Measurements from ENCODE around the gene IL11RA. TPM values are rescaled to one million over a fixed set of nuclear protein-coding genes. Genes with fewer than 3 reads are reported as not detected.

The IL11RA gene
- total and polyA plus RNA-seq, 2 of the 8 experiments (the other 6 are each of a cell fraction or from before 2014, with no cell fraction given): 5.5 to 9.1 TPM

GRCh38 chr9:34611251-34611810, 40.7 kb upstream of the IL11RA start (continued):
- TF ChIP-seq TCF12 (IDR thresholded peaks at IDR 0.05; ENCODE audit: low read depth, low read length) (no peak), MAFK (IDR thresholded peaks at IDR 0.05; ENCODE audit: low read depth, low read length) (no peak), SP4 (IDR thresholded peaks at IDR 0.05; ENCODE audit: low read length) (no peak), BCL11A (IDR thresholded peaks at IDR 0.05; ENCODE audit: low read depth in 2 of 2, low read length in 2 of 2) (no peak)

All from H1 (cell line).